HepG2 (cell line): ENCODE data around the gene BHLHA9. TPM values are rescaled to one million over a fixed set of nuclear protein-coding genes. Genes with fewer than 3 reads are reported as not detected.

Experiments used
- ATAC-seq: fragments of 200-7000 bp; cut with Tn5 transposase; 3 replicates; pipeline ENCODE4 v1.9.1; 2020; ENCODE audit warnings: mild to moderate bottlenecking, moderate library complexity
- BruUV-seq: library from RNA; stranded (reverse); fragments of 400-500 nt; replicated peaks from 2 replicates; lab custom pipeline; 2021; lab: Mats Ljungman, UMichigan
- CTCF ChIA-PET: fragments of 300-600 bp; formaldehyde crosslinking; extraction: SDS; loops from one replicate; lab custom pipeline; 2021; ENCODE audit warnings: low total read pairs, inconsistent platforms, low intra/inter-chr PET ratio; lab: Yijun Ruan, JAX
- POLR2A ChIA-PET: fragments of 350-600 bp; sonication (Branson Sonifier 250); formaldehyde crosslinking; loops from one replicate; lab custom pipeline; 2020; ENCODE audit warnings: antibody characterized with exemption, inconsistent platforms; lab: Yijun Ruan, JAX
- DNase-seq: peaks from one replicate; pipeline ENCODE4 v3.0.0-alpha.2; 2015; ENCODE audit warnings: low spot score
- FAIRE-seq: peaks from 3 replicates; lab custom pipeline; 2011; peaks lifted over from hg19 to GRCh38; lab: Jason Lieb, UNC
- H2AFZ ChIP-seq: one replicate; pipeline ENCODE4 v1.6.1; 2011; ENCODE audit warnings: low read length, inconsistent platforms
- H3K27ac ChIP-seq: fragments of 300-600 bp; 3 replicates; pipeline ENCODE4 v1.8.0; 2011; ENCODE audit warnings: mixed run types, mild to moderate bottlenecking, mixed read lengths, low read length, inconsistent platforms; ENCODE audit not compliant: insufficient read depth; ENCODE audit errors: extremely low read length
- H3K27me3 ChIP-seq, 2 experiments: fragments of 200-600 bp in 1 of 2; 2 replicates in 1 of 2; 3 replicates in 1 of 2; pipeline versions ENCODE4 v1.6.0 to v1.8.0; 2011; ENCODE audit warnings: low read length in 2 of 2, mild to moderate bottlenecking in 2 of 2, moderate library complexity in 2 of 2, inconsistent platforms in 1 of 2; ENCODE audit not compliant: insufficient read depth in 2 of 2, control insufficient read depth in 1 of 2
- H3K36me3 ChIP-seq, 2 experiments: fragments of 200-600 bp in 1 of 2; replicated peaks in 1 of 2; 2 replicates in 1 of 2; 3 replicates in 1 of 2; pipeline versions ENCODE4 v1.5.1 to v1.8.0; 2011; ENCODE audit warnings: low read length in 2 of 2, inconsistent platforms in 1 of 2; ENCODE audit not compliant: insufficient read depth in 2 of 2, control insufficient read depth in 1 of 2
- H3K4me1 ChIP-seq: 2 replicates; pipeline ENCODE4 v1.5.1; 2012; ENCODE audit warnings: low read length, inconsistent platforms; ENCODE audit not compliant: insufficient read depth
- H3K4me2 ChIP-seq: 2 replicates; pipeline ENCODE4 v1.6.0; 2011; ENCODE audit warnings: low read depth, low read length, inconsistent platforms
- H3K4me3 ChIP-seq, 3 experiments: fragments of 200-600 bp in 1 of 3; sonication (generic), shearing (Covaris generic) in 1 of 3; replicated peaks in 1 of 3; 2 replicates each; pipeline ENCODE4 v1.5.1; 2011 to 2016; ENCODE audit warnings: low read length in 3 of 3, inconsistent platforms in 2 of 3, low read depth in 2 of 3, mild to moderate bottlenecking in 2 of 3, control low read depth in 1 of 3, mixed read lengths in 1 of 3; ENCODE audit not compliant: insufficient read depth in 1 of 3
- H3K79me2 ChIP-seq: one replicate; pipeline ENCODE4 v1.6.1; 2011; ENCODE audit warnings: low read length, inconsistent platforms; ENCODE audit not compliant: insufficient read depth
- H3K9ac ChIP-seq: 2 replicates; pipeline ENCODE4 v1.6.0; 2011; ENCODE audit warnings: mild to moderate bottlenecking, low read depth, low read length, inconsistent platforms; ENCODE audit not compliant: insufficient read depth
- H3K9me3 ChIP-seq: 2 replicates; pipeline ENCODE4 v1.5.1; 2012; ENCODE audit warnings: mild to moderate bottlenecking, low read length
- H4K20me1 ChIP-seq: 2 replicates; pipeline ENCODE4 v1.6.0; 2011; ENCODE audit warnings: inconsistent platforms, mild to moderate bottlenecking, low read length, moderate library complexity; ENCODE audit not compliant: insufficient read depth
- EZH2 ChIP-seq: conservative IDR thresholded peaks from 2 replicates; pipeline ENCODE4 v1.6.1; 2012; ENCODE audit warnings: mild to moderate bottlenecking, low read depth, low read length, moderate library complexity
- HNF4A ChIP-seq: sonication (generic); formaldehyde crosslinking; IDR thresholded peaks from 2 replicates; pipeline ENCODE4 v1.4.0; 2020; ENCODE audit warnings: missing genetic modification reagents
- HOXA9 ChIP-seq: sonication (generic); formaldehyde crosslinking; IDR thresholded peaks from 2 replicates; pipeline ENCODE4 v1.8.1; 2022; ENCODE audit warnings: missing genetic modification reagents, mild to moderate bottlenecking, moderate library complexity, borderline replicate concordance
- HOXD1 ChIP-seq: sonication (generic); formaldehyde crosslinking; IDR thresholded peaks from 2 replicates; pipeline ENCODE4 v1.5.0; 2020; ENCODE audit warnings: missing genetic modification reagents
- JUN ChIP-seq: sonication (generic); formaldehyde crosslinking; IDR thresholded peaks from 2 replicates; pipeline ENCODE4 v1.4.0; 2020; ENCODE audit warnings: mild to moderate bottlenecking, missing genetic modification reagents
- MEF2D ChIP-seq: sonication (generic); formaldehyde crosslinking; IDR thresholded peaks from 2 replicates; pipeline ENCODE4 v1.5.1; 2020; ENCODE audit warnings: mild to moderate bottlenecking, missing genetic modification reagents
- PAF1 ChIP-seq: IDR thresholded peaks from 2 replicates; pipeline ENCODE4 v1.6.1; 2016; ENCODE audit warnings: missing genetic modification reagents, missing compliant biosample characterization
- ZBTB1 ChIP-seq: sonication (generic); formaldehyde crosslinking; IDR thresholded peaks from 2 replicates; pipeline ENCODE4 v1.4.0; 2020; ENCODE audit warnings: missing genetic modification reagents, borderline replicate concordance
- ZNF30 ChIP-seq: sonication (generic); formaldehyde crosslinking; IDR thresholded peaks from 2 replicates; pipeline ENCODE4 v1.5.0; 2020; ENCODE audit warnings: mild to moderate bottlenecking, missing genetic modification reagents
- ZNF510 ChIP-seq: sonication (generic); formaldehyde crosslinking; IDR thresholded peaks from 2 replicates; pipeline ENCODE4 v1.4.0; 2020; ENCODE audit warnings: low read depth, mild to moderate bottlenecking, missing genetic modification reagents
- ZNF709 ChIP-seq: sonication (generic); formaldehyde crosslinking; IDR thresholded peaks from 2 replicates; pipeline ENCODE4 v1.5.0; 2020; ENCODE audit warnings: mild to moderate bottlenecking, missing genetic modification reagents
- WGBS: methylation state at CpG from one replicate; pipeline ENCODE4 v1.1.6; 2017; ENCODE audit warnings: low lambda C conversion rate; 5-methylcytosine and 5-hydroxymethylcytosine counted together
- in situ Hi-C: cut with HindIII; loops from 2 replicates; pipeline ENCODE4 v1.10.0; 2017; ENCODE audit warnings: low pct_unique_long_range_greater_than_20kb; ENCODE audit not compliant: extremely low pct_ligation_motif_present
- intact Hi-C: fragments of 100-400 bp; cut with micrococcal nuclease; formaldehyde crosslinking; loops from one replicate; pipeline ENCODE4 v1.10.0; 2022; ENCODE audit not compliant: unreplicated experiment
- polyA plus RNA-seq, 8 experiments: library from polyadenylated mRNA; depleted of rRNA in 3 of 8; stranded (reverse) in 7 of 8; unstranded in 1 of 8; fragments of >200 nt; fragmentation: Illumina TruSeq in 4 of 8; extraction: Trizol in 4 of 8; gene quantifications; 2 replicates each; pipeline versions ENCODE4 v1.2.1 to v1.2.3, GENCODE V29; 2011 to 2016; ENCODE audit warnings: low read depth in 4 of 8, missing spikeins in 1 of 8, mixed read lengths in 1 of 8; ENCODE audit not compliant: insufficient read depth in 1 of 8
- total RNA-seq, 5 experiments: library from RNA; depleted of rRNA; stranded (reverse); fragments of >200 nt; fragmentation: Illumina TruSeq; extraction: Trizol; gene quantifications; 2 replicates each; pipeline ENCODE4 v1.2.3, GENCODE V29; 2016; ENCODE audit warnings: low read depth in 1 of 5
- TF ChIP-seq, protein P1 (sequence below): sonication (generic); formaldehyde crosslinking; IDR thresholded peaks from 2 replicates; pipeline ENCODE4 v1.4.0; 2020; ENCODE audit warnings: missing genetic modification reagents
- TF ChIP-seq, protein P2 (sequence below): sonication (generic); formaldehyde crosslinking; IDR thresholded peaks from 2 replicates; pipeline ENCODE4 v1.4.0; 2020; ENCODE audit warnings: mild to moderate bottlenecking, missing genetic modification reagents, borderline replicate concordance
- TF ChIP-seq, protein P3 (sequence below): sonication (generic); formaldehyde crosslinking; IDR thresholded peaks from 2 replicates; pipeline ENCODE4 v1.4.0; 2020; ENCODE audit warnings: missing genetic modification reagents

Gene BHLHA9
- total and polyA plus RNA-seq, 2 of the 13 experiments (the other 11 are each of a cell fraction or from before 2014, with no cell fraction given), result not detected

DNA sequence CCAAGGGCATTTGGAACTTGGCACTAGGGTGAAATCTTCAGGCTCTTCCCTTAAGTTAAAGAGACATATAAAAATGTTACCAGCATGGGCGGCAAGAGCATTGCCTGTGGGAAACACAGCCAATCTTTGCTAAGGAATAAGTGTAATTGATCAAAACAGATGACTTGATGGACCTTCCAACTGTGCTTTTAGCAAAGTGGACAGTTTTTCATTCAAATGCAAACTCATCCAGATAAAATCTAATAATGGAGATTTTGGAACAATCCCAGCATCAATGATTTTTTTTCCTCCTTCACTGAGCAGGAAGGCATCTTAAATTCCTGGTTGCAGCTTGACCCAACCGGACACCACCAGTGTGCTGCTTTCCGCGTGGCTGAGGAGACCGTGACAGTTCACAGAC, 42.9 kb upstream of the BHLHA9 start (continued):
- no peak for TF ChIP-seq JUN (CRISPR knock-in tag)
- TF ChIP-seq, protein P1, sequence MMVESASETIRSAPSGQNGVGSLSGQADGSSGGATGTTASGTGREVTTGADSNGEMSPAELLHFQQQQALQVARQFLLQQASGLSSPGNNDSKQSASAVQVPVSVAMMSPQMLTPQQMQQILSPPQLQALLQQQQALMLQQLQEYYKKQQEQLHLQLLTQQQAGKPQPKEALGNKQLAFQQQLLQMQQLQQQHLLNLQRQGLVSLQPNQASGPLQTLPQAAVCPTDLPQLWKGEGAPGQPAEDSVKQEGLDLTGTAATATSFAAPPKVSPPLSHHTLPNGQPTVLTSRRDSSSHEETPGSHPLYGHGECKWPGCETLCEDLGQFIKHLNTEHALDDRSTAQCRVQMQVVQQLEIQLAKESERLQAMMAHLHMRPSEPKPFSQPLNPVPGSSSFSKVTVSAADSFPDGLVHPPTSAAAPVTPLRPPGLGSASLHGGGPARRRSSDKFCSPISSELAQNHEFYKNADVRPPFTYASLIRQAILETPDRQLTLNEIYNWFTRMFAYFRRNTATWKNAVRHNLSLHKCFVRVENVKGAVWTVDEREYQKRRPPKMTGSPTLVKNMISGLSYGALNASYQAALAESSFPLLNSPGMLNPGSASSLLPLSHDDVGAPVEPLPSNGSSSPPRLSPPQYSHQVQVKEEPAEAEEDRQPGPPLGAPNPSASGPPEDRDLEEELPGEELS (CRISPR knock-in tag), result no peak

DNA sequence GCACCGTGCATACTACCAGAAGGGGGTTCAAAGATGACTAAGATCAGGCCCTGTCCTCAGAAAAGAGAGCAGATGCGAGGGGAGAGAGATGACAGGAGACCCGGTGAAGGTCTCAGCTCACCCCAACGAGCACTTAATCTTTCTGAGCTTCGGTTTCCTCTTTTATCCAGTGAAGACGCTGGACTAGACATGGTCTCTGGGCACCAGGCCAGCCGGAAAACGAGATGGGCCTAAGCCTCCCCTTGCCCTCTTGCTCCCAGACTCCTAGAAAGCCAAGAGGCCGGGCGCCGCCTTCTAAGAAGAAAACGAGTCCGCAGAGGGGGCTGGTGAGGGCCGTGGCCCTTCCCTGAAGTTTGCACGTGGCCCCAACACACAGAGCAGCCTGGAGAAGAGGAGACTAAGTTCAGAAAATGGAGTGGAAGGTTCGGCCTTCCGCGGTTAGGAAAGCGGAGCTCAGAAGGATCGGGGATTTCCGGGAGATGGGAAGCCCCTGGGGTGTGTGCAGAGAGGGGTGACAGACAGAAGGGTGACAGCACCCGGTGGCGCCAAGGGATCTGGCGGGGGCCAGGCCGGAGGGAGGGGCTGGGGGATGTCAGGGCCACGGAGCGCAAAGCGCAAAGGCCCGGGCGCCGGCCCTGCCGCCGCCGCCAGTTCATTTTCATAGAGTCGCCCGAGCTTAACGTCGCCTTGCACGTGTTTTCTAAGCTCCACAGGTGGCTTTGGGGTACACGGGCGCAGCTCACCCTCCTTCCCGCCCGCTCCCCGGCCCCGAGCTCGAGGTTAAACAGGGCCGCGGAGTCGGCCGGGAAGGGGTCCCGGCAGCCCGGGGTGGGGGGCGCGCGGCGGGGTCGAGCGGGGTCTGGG, 42.1 kb upstream of the BHLHA9 start:
- peak overlapping the region in 1 of 3 experiments; percentile 43; a peak in 1 of 6 replicates for H3K4me3 ChIP-seq
- DNase-seq, result no peak
- in situ Hi-C loops, result no loop called here
- H3K4me2 ChIP-seq, result peak overlapping the region; percentile 47
- BruUV-seq, result no TSS peak
- no peak overlapping the region for H2AFZ ChIP-seq
- H3K36me3 ChIP-seq, result no peaks in the 10 kb centered on the region
- H3K79me2 ChIP-seq, result no peaks in the 10 kb centered on the region
- WGBS, result 6% methylated on average over 23 of the region's 58 CpGs
- ChIA-PET POLR2A (no interaction called here), CTCF (no interaction called here)
- no peak for FAIRE-seq
- intact Hi-C loops, result no loop called here
- H3K27ac ChIP-seq, result no peak overlapping the region
- 0 out of 2 replicates have a peak, but pooled peaks cover 6% of the 10 kb centered on the region for H3K4me1 ChIP-seq
- no peaks in the 10 kb centered on the region for H3K9me3 ChIP-seq
- H4K20me1 ChIP-seq, result peaks cover 6% of the 10 kb centered on the region; the same call in 1 of the 2 replicates
- no peak; the same call in 2 of the 3 replicates for ATAC-seq
- no peak overlapping the region for H3K9ac ChIP-seq
- peaks cover 10 to 51% of the 10 kb centered on the region in 2 experiments for H3K27me3 ChIP-seq
- TF ChIP-seq ZNF709 (no peak), ZNF510 (CRISPR knock-in tag) (no peak), HNF4A (CRISPR knock-in tag) (no peak), EZH2 (peak; percentile 72; the same call in 1 of the 2 replicates), PAF1 (no peak), ZNF30 (no peak), HOXD1 (no peak), HOXA9 (CRISPR knock-in tag) (no peak), ZBTB1 (CRISPR knock-in tag) (no peak), MEF2D (CRISPR knock-in tag) (no peak)
- TF ChIP-seq, protein P2, sequence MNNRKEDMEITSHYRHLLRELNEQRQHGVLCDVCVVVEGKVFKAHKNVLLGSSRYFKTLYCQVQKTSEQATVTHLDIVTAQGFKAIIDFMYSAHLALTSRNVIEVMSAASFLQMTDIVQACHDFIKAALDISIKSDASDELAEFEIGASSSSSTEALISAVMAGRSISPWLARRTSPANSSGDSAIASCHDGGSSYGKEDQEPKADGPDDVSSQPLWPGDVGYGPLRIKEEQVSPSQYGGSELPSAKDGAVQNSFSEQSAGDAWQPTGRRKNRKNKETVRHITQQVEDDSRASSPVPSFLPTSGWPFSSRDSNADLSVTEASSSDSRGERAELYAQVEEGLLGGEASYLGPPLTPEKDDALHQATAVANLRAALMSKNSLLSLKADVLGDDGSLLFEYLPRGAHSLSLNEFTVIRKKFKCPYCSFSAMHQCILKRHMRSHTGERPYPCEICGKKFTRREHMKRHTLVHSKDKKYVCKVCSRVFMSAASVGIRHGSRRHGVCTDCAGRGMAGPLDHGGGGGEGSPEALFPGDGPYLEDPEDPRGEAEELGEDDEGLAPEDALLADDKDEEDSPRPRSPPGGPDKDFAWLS, result no peak
- TF ChIP-seq, protein P3, sequence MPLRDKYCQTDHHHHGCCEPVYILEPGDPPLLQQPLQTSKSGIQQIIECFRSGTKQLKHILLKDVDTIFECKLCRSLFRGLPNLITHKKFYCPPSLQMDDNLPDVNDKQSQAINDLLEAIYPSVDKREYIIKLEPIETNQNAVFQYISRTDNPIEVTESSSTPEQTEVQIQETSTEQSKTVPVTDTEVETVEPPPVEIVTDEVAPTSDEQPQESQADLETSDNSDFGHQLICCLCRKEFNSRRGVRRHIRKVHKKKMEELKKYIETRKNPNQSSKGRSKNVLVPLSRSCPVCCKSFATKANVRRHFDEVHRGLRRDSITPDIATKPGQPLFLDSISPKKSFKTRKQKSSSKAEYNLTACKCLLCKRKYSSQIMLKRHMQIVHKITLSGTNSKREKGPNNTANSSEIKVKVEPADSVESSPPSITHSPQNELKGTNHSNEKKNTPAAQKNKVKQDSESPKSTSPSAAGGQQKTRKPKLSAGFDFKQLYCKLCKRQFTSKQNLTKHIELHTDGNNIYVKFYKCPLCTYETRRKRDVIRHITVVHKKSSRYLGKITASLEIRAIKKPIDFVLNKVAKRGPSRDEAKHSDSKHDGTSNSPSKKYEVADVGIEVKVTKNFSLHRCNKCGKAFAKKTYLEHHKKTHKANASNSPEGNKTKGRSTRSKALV (CRISPR knock-in tag), result 0 out of 2 replicates have a peak, but pooled peaks have one; percentile 65
